SK-N-SH treated with all-trans-retinoic acid at 6 μM for 48 hours (cell line): ENCODE results near the gene AKAP9.
A peak's percentile ranks its signal among the peaks of the same experiment; 100 is the strongest.
"Not testable (repeated sequence)": the region's sequence is repeated elsewhere in the genome, so short reads cannot be mapped to it uniquely, and the experiment has no call there.

Experiments
- ATAC-seq: fragments of 200-7000 bp; cut with Tn5 transposase; 3 replicates; pipeline ENCODE4 v1.9.1; 2020; ENCODE audit warnings: mild to moderate bottlenecking, moderate library complexity
- BACH2 ChIP-seq: fragments of 250-450 bp; sonication (Bioruptor Pico); IDR thresholded peaks from 2 replicates; pipeline ENCODE4 v1.9.0; 2021; ENCODE audit warnings: mild to moderate bottlenecking, borderline replicate concordance
- CSDC2 ChIP-seq: fragments of 250-450 bp; sonication (Bioruptor Pico); IDR thresholded peaks from 2 replicates; pipeline ENCODE4 v1.5.0; 2020; ENCODE audit warnings: mild to moderate bottlenecking, moderate library complexity
- ESRRG ChIP-seq: fragments of 250-450 bp; sonication (Bioruptor Pico); IDR thresholded peaks from 2 replicates; pipeline ENCODE4 v1.6.1; 2021; ENCODE audit warnings: mild to moderate bottlenecking
- GLIS3 ChIP-seq: fragments of 250-450 bp; sonication (Bioruptor Pico); IDR thresholded peaks from 2 replicates; pipeline ENCODE4 v1.5.0; 2020; ENCODE audit warnings: mild to moderate bottlenecking, moderate library complexity
- ISL1 ChIP-seq: fragments of 250-450 bp; sonication (Bioruptor Pico); IDR thresholded peaks from 2 replicates; pipeline ENCODE4 v2.1.2; 2022; ENCODE audit warnings: mild to moderate bottlenecking, moderate library complexity
- OSR1 ChIP-seq: fragments of 250-450 bp; sonication (Bioruptor Pico); IDR thresholded peaks from 2 replicates; pipeline ENCODE4 v1.8.0; 2022; ENCODE audit warnings: moderate library complexity, mild to moderate bottlenecking, inconsistent platforms
- PPARA ChIP-seq: fragments of 250-450 bp; sonication (Bioruptor Pico); IDR thresholded peaks from 2 replicates; pipeline ENCODE4 v1.5.0; 2020; ENCODE audit warnings: mild to moderate bottlenecking, borderline replicate concordance
- RARB ChIP-seq: fragments of 250-450 bp; sonication (Bioruptor Pico); IDR thresholded peaks from 2 replicates; pipeline ENCODE4 v1.8.0; 2021; ENCODE audit warnings: mild to moderate bottlenecking, moderate library complexity
- TCF4 ChIP-seq: fragments of 250-450 bp; sonication (Bioruptor Pico); IDR thresholded peaks from 2 replicates; pipeline ENCODE4 v1.8.0; 2021; ENCODE audit warnings: mild to moderate bottlenecking, moderate library complexity, borderline replicate concordance
- TOX ChIP-seq: fragments of 250-450 bp; sonication (Bioruptor Pico); IDR thresholded peaks from 2 replicates; pipeline ENCODE4 v1.8.0; 2021; ENCODE audit warnings: mild to moderate bottlenecking, moderate library complexity, borderline replicate concordance
- ZC3H10 ChIP-seq: fragments of 250-450 bp; sonication (Bioruptor Pico); IDR thresholded peaks from 2 replicates; pipeline ENCODE4 v1.5.1; 2021; ENCODE audit warnings: mild to moderate bottlenecking, moderate library complexity
- ZFP3 ChIP-seq: fragments of 250-450 bp; sonication (Bioruptor Pico); IDR thresholded peaks from 2 replicates; pipeline ENCODE4 v1.5.0; 2020; ENCODE audit warnings: mild to moderate bottlenecking, moderate library complexity
- ZFP30 ChIP-seq: fragments of 450-650 bp; formaldehyde crosslinking; IDR thresholded peaks from 2 replicates; pipeline ENCODE4 v1.5.0; 2022; ENCODE audit warnings: mild to moderate bottlenecking, moderate library complexity
- ZNF565 ChIP-seq: fragments of 450-650 bp; formaldehyde crosslinking; conservative IDR thresholded peaks from 2 replicates; pipeline ENCODE4 v1.5.0; 2020; ENCODE audit warnings: low read depth, mild to moderate bottlenecking, moderate library complexity
- ZNF70 ChIP-seq: fragments of 450-650 bp; formaldehyde crosslinking; IDR thresholded peaks from 2 replicates; pipeline ENCODE4 v1.5.0; 2020; ENCODE audit warnings: mild to moderate bottlenecking, moderate library complexity
- ZNF8 ChIP-seq: fragments of 450-650 bp; formaldehyde crosslinking; IDR thresholded peaks from 2 replicates; pipeline ENCODE4 v1.5.0; 2020; ENCODE audit warnings: mild to moderate bottlenecking, moderate library complexity
- TF ChIP-seq, protein P1 (sequence below): fragments of 250-450 bp; sonication (Bioruptor Pico); IDR thresholded peaks from 2 replicates; pipeline ENCODE4 v1.8.0; 2020; ENCODE audit warnings: mild to moderate bottlenecking, moderate library complexity, borderline replicate concordance
- TF ChIP-seq, protein P2 (sequence below): fragments of 250-450 bp; sonication (Bioruptor Pico); IDR thresholded peaks from 2 replicates; pipeline ENCODE4 v1.5.1; 2020; ENCODE audit warnings: low read depth, mild to moderate bottlenecking, moderate library complexity
- TF ChIP-seq, protein P3 (sequence below): fragments of 250-450 bp; sonication (Bioruptor Pico); IDR thresholded peaks from 2 replicates; pipeline ENCODE4 v1.8.0; 2021; ENCODE audit warnings: low read depth, mild to moderate bottlenecking, moderate library complexity, borderline replicate concordance
- TF ChIP-seq, protein P4 (sequence below): fragments of 250-450 bp; sonication (Bioruptor Pico); IDR thresholded peaks from 2 replicates; pipeline ENCODE4 v1.5.0; 2020; ENCODE audit warnings: mild to moderate bottlenecking, moderate library complexity

Gene AKAP9

DNA sequence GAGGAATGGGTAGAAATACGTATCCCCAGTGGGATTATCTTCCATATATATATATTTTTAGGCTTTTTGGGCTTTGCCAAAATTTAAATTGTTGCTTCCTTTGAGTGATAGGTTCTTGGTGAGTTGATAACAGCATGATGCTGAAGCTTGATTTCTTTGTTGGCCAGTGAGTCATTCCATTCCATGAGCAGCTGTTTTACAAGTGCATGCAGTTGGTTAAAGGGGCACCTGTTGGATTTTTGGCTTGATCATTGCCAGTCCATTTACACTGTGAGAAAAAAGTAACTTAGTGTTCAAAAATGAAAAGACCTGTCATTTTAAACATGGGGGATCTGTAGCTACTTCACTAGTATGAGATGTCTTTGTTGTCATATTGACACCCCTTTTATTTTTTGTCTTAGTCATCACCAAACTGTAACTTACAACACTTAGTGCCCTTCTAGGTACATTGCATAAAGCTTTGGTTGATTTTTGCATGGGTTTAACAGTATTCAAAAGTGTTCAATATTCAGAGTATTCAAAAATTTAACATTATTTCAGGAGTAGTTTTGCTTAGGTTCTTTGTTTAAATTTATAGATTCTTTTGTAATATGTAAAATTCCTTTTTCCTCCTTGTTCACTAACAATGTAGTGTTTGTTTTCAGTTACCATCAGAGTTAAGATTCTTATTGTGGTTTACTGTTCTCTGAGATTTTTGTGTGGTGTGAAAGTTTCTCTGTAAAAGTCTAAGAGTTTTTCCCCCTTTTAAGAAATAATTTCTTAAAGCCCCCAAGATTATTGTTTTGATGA is 8.8 kb downstream of the AKAP9 start:
- TF ChIP-seq RARB (CRISPR knock-in tag) = no peak
- TF ChIP-seq, all 23 proteins: peak for 0
- no peak for ATAC-seq

DNA sequence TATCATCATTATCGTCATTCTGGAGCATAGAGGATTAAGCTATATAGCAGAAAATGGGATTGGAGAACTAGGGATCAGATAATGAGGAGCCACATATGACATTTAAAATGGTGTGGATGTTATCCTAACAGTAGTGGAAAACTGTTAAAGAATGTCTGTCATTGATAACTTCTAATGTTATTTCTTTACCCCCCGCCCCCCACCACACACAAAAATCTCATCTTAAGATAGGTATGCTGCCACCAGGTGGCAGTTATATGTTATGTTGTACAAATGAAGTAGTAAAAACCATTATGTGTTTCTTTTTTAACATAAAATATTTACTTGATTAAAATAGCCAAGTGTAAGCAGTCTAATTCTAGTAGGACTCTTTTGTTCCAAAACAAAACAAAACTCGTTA is 13.0 kb downstream of the AKAP9 start:
- ATAC-seq = peak; percentile 49
- TF ChIP-seq, protein P1, sequence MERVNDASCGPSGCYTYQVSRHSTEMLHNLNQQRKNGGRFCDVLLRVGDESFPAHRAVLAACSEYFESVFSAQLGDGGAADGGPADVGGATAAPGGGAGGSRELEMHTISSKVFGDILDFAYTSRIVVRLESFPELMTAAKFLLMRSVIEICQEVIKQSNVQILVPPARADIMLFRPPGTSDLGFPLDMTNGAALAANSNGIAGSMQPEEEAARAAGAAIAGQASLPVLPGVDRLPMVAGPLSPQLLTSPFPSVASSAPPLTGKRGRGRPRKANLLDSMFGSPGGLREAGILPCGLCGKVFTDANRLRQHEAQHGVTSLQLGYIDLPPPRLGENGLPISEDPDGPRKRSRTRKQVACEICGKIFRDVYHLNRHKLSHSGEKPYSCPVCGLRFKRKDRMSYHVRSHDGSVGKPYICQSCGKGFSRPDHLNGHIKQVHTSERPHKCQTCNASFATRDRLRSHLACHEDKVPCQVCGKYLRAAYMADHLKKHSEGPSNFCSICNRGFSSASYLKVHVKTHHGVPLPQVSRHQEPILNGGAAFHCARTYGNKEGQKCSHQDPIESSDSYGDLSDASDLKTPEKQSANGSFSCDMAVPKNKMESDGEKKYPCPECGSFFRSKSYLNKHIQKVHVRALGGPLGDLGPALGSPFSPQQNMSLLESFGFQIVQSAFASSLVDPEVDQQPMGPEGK (CRISPR knock-in tag) = peak; percentile 66; the same call in 1 of the 2 replicates
- no peak for TF ChIP-seq CSDC2 (CRISPR knock-in tag)

DNA sequence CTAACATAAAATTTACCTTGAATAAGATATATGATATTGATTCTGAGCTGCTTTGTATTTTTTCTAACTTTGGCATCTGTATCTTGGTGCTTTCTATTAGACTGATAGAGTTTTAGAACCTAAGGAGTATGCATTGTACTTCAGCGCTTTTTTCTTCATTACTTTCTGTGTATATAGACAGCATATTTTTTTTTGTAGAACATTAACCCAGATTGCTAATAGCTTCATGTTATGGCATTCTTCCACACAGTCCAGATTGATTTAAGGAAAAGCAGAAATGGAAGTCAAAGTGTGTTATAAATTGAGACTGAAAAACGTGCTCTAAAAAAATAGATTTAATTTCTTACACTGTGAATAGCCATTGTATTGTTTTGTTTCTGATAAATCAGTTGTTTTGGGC is 15.8 kb downstream of the AKAP9 start:
- not testable (repeated sequence) for ATAC-seq

DNA sequence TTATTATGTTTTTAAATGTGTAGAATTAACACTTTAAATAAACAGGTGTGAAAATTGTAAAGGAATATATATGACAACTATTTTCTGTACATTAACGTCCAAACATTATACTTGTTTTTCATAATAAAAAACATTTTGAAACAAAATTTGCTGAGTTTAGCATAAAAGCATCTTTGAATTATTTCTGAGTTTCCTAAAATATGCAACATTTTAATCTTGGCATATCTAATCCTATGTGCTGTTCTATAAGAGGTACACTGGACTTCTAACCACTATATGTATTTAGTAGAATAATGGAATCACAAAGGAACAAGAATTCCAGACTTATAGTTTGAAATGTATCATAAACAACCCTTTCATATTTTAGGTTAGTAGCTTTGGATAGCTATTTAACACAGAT is 16.6 kb downstream of the AKAP9 start:
- no peak for TF ChIP-seq PPARA (CRISPR knock-in tag)
- ATAC-seq = no peak

DNA sequence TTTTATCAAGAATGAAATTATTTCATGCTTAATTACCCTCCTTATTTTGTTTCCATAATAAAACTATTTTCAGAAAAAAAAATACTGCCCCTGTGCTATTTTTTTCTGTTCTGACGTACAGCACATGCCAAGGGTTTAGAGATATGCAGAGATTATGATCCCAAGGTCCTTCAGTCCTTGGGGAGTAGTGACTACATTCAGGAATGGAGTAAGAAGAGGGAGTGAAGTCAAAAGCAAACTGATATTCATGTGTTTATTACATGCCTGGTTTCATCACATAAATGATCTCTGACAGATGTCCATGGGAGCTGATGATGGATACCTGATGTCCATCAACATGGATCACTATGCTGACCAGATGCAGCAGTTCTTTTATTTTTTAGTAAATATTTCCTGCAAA is 17.2 kb downstream of the AKAP9 start:
- ATAC-seq = no peak
- no peak for TF ChIP-seq CSDC2 (CRISPR knock-in tag)
- TF ChIP-seq ZFP30 (CRISPR knock-in tag) = no peak
- no peak for TF ChIP-seq ZFP3
- TF ChIP-seq ZC3H10 = no peak
- TF ChIP-seq, protein P2, sequence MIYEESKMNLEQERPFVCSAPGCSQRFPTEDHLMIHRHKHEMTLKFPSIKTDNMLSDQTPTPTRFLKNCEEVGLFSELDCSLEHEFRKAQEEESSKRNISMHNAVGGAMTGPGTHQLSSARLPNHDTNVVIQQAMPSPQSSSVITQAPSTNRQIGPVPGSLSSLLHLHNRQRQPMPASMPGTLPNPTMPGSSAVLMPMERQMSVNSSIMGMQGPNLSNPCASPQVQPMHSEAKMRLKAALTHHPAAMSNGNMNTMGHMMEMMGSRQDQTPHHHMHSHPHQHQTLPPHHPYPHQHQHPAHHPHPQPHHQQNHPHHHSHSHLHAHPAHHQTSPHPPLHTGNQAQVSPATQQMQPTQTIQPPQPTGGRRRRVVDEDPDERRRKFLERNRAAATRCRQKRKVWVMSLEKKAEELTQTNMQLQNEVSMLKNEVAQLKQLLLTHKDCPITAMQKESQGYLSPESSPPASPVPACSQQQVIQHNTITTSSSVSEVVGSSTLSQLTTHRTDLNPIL (CRISPR knock-in tag) = no peak
- TF ChIP-seq TCF4 (CRISPR knock-in tag) = no peak
- no peak for TF ChIP-seq PPARA (CRISPR knock-in tag)
- TF ChIP-seq, protein P3, sequence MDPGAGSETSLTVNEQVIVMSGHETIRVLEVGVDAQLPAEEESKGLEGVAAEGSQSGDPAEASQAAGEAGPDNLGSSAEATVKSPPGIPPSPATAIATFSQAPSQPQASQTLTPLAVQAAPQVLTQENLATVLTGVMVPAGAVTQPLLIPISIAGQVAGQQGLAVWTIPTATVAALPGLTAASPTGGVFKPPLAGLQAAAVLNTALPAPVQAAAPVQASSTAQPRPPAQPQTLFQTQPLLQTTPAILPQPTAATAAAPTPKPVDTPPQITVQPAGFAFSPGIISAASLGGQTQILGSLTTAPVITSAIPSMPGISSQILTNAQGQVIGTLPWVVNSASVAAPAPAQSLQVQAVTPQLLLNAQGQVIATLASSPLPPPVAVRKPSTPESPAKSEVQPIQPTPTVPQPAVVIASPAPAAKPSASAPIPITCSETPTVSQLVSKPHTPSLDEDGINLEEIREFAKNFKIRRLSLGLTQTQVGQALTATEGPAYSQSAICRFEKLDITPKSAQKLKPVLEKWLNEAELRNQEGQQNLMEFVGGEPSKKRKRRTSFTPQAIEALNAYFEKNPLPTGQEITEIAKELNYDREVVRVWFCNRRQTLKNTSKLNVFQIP (CRISPR knock-in tag) = no peak
- no peak for TF ChIP-seq ZNF565 (CRISPR knock-in tag)
- no peak for TF ChIP-seq ZNF70
- no peak for TF ChIP-seq ZNF8 (CRISPR knock-in tag)
- TF ChIP-seq ESRRG (CRISPR knock-in tag) = no peak

DNA sequence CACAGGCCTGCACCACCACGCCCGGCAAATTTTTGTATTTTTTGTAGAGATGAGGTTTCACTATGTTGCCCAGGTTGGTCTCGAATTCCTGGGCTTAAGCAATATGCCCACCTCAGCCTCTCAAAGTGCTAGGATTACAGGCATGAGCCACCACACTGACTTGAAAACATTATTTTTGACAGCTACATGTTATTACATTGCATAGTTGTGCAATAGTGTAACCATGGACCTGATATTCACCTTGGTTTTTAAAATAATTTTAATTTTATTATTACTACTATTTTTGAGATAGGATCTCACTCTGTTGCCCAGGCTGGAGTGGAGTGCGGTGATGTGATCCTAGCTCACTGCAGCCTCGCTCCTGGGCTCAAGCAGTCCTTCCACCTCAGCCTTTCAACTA is 18.4 kb downstream of the AKAP9 start:
- no peak for ATAC-seq
- TF ChIP-seq RARB (CRISPR knock-in tag) (no peak), ZNF8 (CRISPR knock-in tag) (no peak), ZNF70 (no peak), TOX (CRISPR knock-in tag) (no peak), BACH2 (CRISPR knock-in tag) (no peak), ZNF565 (CRISPR knock-in tag) (no peak), ISL1 (CRISPR knock-in tag) (no peak), ZFP30 (CRISPR knock-in tag) (no peak), TCF4 (CRISPR knock-in tag) (no peak), ZC3H10 (no peak), CSDC2 (CRISPR knock-in tag) (no peak), GLIS3 (CRISPR knock-in tag) (no peak), OSR1 (CRISPR knock-in tag) (no peak)
- TF ChIP-seq, protein P4, sequence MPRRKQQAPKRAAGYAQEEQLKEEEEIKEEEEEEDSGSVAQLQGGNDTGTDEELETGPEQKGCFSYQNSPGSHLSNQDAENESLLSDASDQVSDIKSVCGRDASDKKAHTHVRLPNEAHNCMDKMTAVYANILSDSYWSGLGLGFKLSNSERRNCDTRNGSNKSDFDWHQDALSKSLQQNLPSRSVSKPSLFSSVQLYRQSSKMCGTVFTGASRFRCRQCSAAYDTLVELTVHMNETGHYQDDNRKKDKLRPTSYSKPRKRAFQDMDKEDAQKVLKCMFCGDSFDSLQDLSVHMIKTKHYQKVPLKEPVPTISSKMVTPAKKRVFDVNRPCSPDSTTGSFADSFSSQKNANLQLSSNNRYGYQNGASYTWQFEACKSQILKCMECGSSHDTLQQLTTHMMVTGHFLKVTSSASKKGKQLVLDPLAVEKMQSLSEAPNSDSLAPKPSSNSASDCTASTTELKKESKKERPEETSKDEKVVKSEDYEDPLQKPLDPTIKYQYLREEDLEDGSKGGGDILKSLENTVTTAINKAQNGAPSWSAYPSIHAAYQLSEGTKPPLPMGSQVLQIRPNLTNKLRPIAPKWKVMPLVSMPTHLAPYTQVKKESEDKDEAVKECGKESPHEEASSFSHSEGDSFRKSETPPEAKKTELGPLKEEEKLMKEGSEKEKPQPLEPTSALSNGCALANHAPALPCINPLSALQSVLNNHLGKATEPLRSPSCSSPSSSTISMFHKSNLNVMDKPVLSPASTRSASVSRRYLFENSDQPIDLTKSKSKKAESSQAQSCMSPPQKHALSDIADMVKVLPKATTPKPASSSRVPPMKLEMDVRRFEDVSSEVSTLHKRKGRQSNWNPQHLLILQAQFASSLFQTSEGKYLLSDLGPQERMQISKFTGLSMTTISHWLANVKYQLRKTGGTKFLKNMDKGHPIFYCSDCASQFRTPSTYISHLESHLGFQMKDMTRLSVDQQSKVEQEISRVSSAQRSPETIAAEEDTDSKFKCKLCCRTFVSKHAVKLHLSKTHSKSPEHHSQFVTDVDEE (CRISPR knock-in tag) = no peak
- TF ChIP-seq, protein P1 (CRISPR knock-in tag) = no peak
- TF ChIP-seq, protein P3 (CRISPR knock-in tag) = no peak
